IPS-15b (cell line): ENCODE measurements around the gene SLC2A14.
"Not testable (repeated sequence)": the region's sequence is repeated elsewhere in the genome, so short reads cannot be mapped to it uniquely, and the experiment has no call there.

Experiments used
- H3K27me3 ChIP-seq: one replicate; pipeline ENCODE4 v1.6.1; 2013; ENCODE audit warnings: low read length; ENCODE audit not compliant: control insufficient read depth, insufficient read depth
- H3K36me3 ChIP-seq: one replicate; pipeline ENCODE4 v1.6.1; 2013; ENCODE audit warnings: low read length; ENCODE audit not compliant: control insufficient read depth, insufficient read depth
- H3K4me1 ChIP-seq: one replicate; pipeline ENCODE4 v1.6.1; 2013; ENCODE audit warnings: mild to moderate bottlenecking, low read length; ENCODE audit not compliant: control insufficient read depth, insufficient read depth
- H3K4me3 ChIP-seq: one replicate; pipeline ENCODE4 v1.5.1; 2013; ENCODE audit warnings: low read depth, low read length
- H3K9ac ChIP-seq: one replicate; pipeline ENCODE4 v1.6.1; 2013; ENCODE audit warnings: low read depth, mild to moderate bottlenecking, low read length
- H3K9me3 ChIP-seq: one replicate; pipeline ENCODE4 v1.6.1; 2013; ENCODE audit warnings: mild to moderate bottlenecking, low read length; ENCODE audit not compliant: control insufficient read depth, insufficient read depth

Gene SLC2A14

DNA sequence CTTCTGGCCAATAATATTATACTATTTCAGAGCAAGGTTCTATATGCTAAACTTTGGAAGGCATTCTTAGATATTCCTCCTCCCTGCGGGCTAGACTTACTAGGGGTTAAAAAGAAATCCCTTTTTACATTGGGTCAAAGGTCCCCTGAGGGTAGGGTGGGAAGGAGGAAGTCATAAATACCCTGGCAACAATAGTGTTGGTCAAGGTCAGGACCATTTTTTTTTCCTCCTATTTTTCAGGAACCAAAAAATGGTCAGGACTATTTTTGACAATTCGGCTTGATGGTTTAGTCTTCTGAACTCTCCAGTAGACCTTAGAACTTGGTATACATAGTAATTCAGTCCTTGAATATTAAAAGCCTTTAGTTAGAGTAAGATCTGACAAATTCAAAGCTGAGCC lies 88.0 kb downstream of the SLC2A14 start:
- Histone ChIP-seq H3K9me3 (no peaks in the 10 kb centered on the region), H3K9ac (no peak overlapping the region), H3K27me3 (no peaks in the 10 kb centered on the region), H3K36me3 (no peaks in the 10 kb centered on the region), H3K4me1 (peaks cover 20% of the 10 kb centered on the region), H3K4me3 (no peak overlapping the region)

DNA sequence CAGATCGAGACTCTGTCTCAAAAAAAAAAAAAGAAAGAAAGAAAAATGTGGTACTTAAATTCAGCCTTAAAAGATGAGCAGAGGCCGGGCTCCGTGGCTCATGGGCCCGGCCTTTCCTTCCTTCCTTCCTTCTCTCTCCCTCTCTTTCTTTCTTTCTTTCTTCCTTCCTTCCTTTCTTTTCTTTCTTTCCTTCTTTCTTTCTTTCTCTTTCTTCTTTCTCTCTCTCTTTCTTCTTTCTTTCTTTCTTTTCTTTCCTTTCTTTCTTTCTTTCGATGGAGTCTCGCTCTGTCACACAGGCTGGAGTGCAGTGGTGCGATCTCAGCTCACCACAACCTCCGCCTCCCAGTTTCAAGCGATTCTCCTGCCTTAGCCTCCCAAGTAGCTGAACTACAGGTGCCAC lies 89.3 kb downstream of the SLC2A14 start:
- not testable (repeated sequence) for H3K27me3 ChIP-seq, H3K4me3 ChIP-seq, H3K9me3 ChIP-seq, H3K9ac ChIP-seq, H3K36me3 ChIP-seq
- H3K4me1 ChIP-seq, result peaks cover 19% of the 10 kb centered on the region

DNA sequence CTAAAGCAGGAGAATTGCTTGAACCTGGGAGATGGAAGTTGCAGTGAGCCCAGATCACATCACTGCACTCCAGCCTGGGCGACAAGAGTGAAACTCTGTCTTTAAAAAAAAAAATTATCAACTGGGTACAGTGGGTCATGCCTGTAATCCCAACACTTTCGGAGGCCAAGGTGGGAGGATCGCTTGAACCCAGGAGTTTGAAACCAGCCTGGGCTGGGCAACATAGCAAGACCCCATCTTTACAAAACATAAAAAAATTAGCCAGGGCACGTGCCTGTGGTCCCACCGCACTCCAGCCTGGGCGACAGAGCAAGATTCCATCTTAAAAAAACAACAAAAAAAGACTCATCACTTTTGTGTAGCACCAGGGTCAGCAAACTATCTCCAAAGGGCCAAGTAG lies 90.7 kb downstream of the SLC2A14 start:
- Histone ChIP-seq H3K36me3 (no peaks in the 10 kb centered on the region), H3K4me1 (peaks cover 11% of the 10 kb centered on the region), H3K27me3 (no peaks in the 10 kb centered on the region), H3K4me3 (no peak overlapping the region), H3K9me3 (no peaks in the 10 kb centered on the region), H3K9ac (no peak overlapping the region)

DNA sequence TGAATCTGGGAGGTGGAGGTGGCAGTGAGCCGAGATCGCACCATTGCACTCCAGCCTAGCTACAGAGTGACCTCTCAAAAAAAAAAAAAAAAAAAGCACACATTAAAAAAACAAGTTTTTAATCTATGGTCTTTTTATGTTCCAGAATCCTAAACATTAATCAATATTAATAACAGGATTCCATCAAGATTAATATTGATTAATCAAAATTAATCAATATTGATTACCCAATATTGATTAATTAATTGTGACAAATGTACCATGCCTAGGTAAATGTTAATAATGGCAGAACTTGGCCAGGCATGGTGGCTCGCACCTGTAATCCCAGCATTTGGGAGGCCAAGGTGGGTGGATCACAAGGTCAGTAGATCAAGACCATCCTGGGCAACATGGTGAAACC lies 91.4 kb downstream of the SLC2A14 start:
- Histone ChIP-seq H3K4me3 (no peak overlapping the region), H3K9ac (no peak overlapping the region), H3K36me3 (no peaks in the 10 kb centered on the region), H3K9me3 (no peaks in the 10 kb centered on the region), H3K4me1 (peaks cover 7% of the 10 kb centered on the region), H3K27me3 (no peaks in the 10 kb centered on the region)

DNA sequence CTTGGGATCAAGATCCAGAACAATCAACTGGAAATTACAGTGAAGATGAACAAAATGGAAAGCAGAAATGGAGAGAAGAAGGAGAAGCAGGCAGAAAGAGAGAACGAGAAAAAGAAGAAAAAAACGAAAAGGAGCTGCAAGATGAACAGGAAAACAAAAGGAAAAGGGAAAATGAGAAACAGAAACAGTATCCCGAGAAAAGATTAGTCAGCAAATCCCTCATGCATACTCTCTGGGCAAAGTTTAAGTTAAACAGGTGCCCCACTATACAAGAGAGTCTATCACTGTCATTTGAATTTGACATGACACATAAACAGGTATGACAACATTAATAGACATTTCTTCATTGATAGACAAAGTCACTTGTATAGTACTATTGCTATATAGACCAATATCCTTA lies 102.7 kb downstream of the SLC2A14 start:
- no peaks in the 10 kb centered on the region for H3K36me3 ChIP-seq
- H3K9ac ChIP-seq, result no peak overlapping the region
- H3K4me1 ChIP-seq, result no peaks in the 10 kb centered on the region
- H3K27me3 ChIP-seq, result no peaks in the 10 kb centered on the region
- H3K4me3 ChIP-seq, result no peak overlapping the region
- H3K9me3 ChIP-seq, result no peaks in the 10 kb centered on the region
